Measurements from ENCODE around the gene ASB10. TPM values are rescaled to one million over a fixed set of nuclear protein-coding genes. Genes with fewer than 3 reads are reported as not detected.

ASB10 gene
- total and polyA plus RNA-seq, 2 of the 13 experiments (the other 11 are each of a cell fraction or from before 2014, with no cell fraction given) = not detected

DNA sequence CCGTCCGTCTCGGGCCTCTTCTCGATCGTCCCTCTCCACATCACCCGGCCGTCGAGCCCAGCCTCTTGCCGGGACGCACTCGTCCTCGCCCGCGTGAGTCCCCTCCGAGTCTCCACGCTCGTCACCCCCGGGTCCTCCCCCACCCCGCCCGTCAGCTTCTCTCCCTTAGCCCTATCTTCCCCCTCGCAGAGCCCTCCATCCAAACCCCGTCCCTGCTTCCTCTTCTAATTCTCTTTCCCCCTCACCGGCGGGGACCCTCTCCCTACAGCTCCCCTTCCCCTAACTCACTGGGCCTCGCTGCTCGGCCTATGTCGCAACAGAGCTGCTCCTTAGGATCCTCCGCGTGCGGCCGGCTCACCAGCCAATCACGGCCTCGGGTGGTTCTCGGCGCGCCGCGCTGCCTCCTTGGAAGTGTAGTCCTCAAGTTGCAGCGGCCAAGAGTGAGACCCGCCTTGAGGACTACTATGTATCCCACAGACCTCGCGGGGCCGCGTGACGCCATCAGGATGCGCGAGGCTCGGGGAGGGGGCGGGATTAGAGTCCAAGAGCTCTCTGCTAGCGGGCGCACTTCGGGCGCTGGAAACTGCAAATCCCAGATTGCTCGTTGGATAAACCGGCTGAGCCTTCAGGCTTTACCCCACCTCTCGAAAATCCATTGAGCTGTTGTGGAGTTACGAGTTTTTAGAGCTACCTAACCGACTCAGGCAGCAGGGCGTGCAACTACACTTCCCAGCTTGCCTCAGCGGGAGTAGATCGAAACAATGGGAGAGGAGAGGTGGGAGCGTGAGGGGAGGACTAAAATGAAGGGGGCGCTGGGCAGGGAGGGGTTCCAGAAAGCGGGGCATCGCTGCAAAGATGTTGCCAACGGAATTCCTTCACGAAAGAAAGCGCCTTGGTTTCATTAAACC, 40.1 kb upstream of the ASB10 start, which contains the start of gene ABCF2 (continued):
- peak; percentile 74 for TF ChIP-seq SP4 (CRISPR knock-in tag; IDR thresholded peaks at IDR 0.05)
- TF ChIP-seq, protein P1, sequence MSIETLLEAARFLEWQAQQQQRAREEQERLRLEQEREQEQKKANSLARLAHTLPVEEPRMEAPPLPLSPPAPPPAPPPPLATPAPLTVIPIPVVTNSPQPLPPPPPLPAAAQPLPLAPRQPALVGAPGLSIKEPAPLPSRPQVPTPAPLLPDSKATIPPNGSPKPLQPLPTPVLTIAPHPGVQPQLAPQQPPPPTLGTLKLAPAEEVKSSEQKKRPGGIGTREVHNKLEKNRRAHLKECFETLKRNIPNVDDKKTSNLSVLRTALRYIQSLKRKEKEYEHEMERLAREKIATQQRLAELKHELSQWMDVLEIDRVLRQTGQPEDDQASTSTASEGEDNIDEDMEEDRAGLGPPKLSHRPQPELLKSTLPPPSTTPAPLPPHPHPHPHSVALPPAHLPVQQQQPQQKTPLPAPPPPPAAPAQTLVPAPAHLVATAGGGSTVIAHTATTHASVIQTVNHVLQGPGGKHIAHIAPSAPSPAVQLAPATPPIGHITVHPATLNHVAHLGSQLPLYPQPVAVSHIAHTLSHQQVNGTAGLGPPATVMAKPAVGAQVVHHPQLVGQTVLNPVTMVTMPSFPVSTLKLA (IDR thresholded peaks at IDR 0.05) = peak; percentile 64
- TF ChIP-seq SALL2 (CRISPR knock-in tag; IDR thresholded peaks at IDR 0.05) = peak; percentile 85
- no peak for TF ChIP-seq NFIB (CRISPR knock-in tag; IDR thresholded peaks at IDR 0.05; ENCODE audit: borderline replicate concordance)
- no peak for TF ChIP-seq MBD4 (IDR thresholded peaks at IDR 0.05; ENCODE audit: borderline replicate concordance, low read length)
- TF ChIP-seq SMAD3 (CRISPR knock-in tag; IDR thresholded peaks at IDR 0.05) = 0 out of 2 replicates have a peak, but pooled peaks have one; percentile 38
- TF ChIP-seq YEATS4 (CRISPR knock-in tag; IDR thresholded peaks at IDR 0.05; ENCODE audit: borderline replicate concordance) = peak; percentile 71; the same call in 1 of the 2 replicates
- TF ChIP-seq, protein P2, sequence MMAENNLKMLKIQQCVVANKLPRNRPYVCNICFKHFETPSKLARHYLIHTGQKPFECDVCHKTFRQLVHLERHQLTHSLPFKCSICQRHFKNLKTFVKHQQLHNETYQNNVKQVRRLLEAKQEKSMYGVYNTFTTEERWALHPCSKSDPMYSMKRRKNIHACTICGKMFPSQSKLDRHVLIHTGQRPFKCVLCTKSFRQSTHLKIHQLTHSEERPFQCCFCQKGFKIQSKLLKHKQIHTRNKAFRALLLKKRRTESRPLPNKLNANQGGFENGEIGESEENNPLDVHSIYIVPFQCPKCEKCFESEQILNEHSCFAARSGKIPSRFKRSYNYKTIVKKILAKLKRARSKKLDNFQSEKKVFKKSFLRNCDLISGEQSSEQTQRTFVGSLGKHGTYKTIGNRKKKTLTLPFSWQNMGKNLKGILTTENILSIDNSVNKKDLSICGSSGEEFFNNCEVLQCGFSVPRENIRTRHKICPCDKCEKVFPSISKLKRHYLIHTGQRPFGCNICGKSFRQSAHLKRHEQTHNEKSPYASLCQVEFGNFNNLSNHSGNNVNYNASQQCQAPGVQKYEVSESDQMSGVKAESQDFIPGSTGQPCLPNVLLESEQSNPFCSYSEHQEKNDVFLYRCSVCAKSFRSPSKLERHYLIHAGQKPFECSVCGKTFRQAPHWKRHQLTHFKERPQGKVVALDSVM (CRISPR knock-in tag; IDR thresholded peaks at IDR 0.05) = peak; percentile 51; the same call in 1 of the 2 replicates
- TF ChIP-seq NFE2 (CRISPR knock-in tag; IDR thresholded peaks at IDR 0.05) = no peak
- no peak for TF ChIP-seq IRX3 (CRISPR knock-in tag; IDR thresholded peaks at IDR 0.05; ENCODE audit: borderline replicate concordance, low read depth)
- no peak for TF ChIP-seq ZNF7 (CRISPR knock-in tag; IDR thresholded peaks at IDR 0.05)
- TF ChIP-seq ZNF780A (CRISPR knock-in tag; IDR thresholded peaks at IDR 0.05) = no peak
- TF ChIP-seq ZFP62 (CRISPR knock-in tag; IDR thresholded peaks at IDR 0.05) = no peak
- TF ChIP-seq MIER3 (CRISPR knock-in tag; IDR thresholded peaks at IDR 0.05; ENCODE audit: borderline replicate concordance) = peak; percentile 79; the same call in 1 of the 2 replicates
- TF ChIP-seq ZNF598 (CRISPR knock-in tag; IDR thresholded peaks at IDR 0.05; ENCODE audit: borderline replicate concordance) = no peak
- TF ChIP-seq, protein P3, sequence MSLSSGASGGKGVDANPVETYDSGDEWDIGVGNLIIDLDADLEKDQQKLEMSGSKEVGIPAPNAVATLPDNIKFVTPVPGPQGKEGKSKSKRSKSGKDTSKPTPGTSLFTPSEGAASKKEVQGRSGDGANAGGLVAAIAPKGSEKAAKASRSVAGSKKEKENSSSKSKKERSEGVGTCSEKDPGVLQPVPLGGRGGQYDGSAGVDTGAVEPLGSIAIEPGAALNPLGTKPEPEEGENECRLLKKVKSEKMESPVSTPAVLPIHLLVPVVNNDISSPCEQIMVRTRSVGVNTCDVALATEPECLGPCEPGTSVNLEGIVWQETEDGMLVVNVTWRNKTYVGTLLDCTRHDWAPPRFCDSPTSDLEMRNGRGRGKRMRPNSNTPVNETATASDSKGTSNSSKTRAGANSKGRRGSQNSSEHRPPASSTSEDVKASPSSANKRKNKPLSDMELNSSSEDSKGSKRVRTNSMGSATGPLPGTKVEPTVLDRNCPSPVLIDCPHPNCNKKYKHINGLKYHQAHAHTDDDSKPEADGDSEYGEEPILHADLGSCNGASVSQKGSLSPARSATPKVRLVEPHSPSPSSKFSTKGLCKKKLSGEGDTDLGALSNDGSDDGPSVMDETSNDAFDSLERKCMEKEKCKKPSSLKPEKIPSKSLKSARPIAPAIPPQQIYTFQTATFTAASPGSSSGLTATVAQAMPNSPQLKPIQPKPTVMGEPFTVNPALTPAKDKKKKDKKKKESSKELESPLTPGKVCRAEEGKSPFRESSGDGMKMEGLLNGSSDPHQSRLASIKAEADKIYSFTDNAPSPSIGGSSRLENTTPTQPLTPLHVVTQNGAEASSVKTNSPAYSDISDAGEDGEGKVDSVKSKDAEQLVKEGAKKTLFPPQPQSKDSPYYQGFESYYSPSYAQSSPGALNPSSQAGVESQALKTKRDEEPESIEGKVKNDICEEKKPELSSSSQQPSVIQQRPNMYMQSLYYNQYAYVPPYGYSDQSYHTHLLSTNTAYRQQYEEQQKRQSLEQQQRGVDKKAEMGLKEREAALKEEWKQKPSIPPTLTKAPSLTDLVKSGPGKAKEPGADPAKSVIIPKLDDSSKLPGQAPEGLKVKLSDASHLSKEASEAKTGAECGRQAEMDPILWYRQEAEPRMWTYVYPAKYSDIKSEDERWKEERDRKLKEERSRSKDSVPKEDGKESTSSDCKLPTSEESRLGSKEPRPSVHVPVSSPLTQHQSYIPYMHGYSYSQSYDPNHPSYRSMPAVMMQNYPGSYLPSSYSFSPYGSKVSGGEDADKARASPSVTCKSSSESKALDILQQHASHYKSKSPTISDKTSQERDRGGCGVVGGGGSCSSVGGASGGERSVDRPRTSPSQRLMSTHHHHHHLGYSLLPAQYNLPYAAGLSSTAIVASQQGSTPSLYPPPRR (CRISPR knock-in tag; IDR thresholded peaks at IDR 0.05; ENCODE audit: borderline replicate concordance) = no peak
- TF ChIP-seq HNRNPL (IDR thresholded peaks at IDR 0.05; ENCODE audit: low read depth, low read length) = no peak
- TF ChIP-seq, protein P4, sequence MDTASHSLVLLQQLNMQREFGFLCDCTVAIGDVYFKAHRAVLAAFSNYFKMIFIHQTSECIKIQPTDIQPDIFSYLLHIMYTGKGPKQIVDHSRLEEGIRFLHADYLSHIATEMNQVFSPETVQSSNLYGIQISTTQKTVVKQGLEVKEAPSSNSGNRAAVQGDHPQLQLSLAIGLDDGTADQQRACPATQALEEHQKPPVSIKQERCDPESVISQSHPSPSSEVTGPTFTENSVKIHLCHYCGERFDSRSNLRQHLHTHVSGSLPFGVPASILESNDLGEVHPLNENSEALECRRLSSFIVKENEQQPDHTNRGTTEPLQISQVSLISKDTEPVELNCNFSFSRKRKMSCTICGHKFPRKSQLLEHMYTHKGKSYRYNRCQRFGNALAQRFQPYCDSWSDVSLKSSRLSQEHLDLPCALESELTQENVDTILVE (CRISPR knock-in tag; IDR thresholded peaks at IDR 0.05) = peak; percentile 18; the same call in 1 of the 2 replicates
- peak; percentile 90; the same call in 1 of the 2 replicates for TF ChIP-seq YEATS2 (CRISPR knock-in tag; IDR thresholded peaks at IDR 0.05; ENCODE audit: borderline replicate concordance)
